GM23248 (cell line): Measurements from ENCODE around the gene PEX14.

ENCODE experiments used
- EZH2 ChIP-seq: fragments of 200-600 bp; sonication (generic); IDR thresholded peaks from 2 replicates; pipeline ENCODE4 v1.6.1; 2018; ENCODE audit warnings: antibody characterized with exemption, mild to moderate bottlenecking; ENCODE audit not compliant: insufficient read depth, poor library complexity, severe bottlenecking
- EZH2phosphoT487 ChIP-seq: fragments of 200-600 bp; sonication (generic); IDR thresholded peaks from 2 replicates; pipeline ENCODE4 v1.6.1; 2018; ENCODE audit warnings: antibody characterized with exemption, moderate library complexity, mild to moderate bottlenecking, low read depth; ENCODE audit not compliant: insufficient read depth

DNA sequence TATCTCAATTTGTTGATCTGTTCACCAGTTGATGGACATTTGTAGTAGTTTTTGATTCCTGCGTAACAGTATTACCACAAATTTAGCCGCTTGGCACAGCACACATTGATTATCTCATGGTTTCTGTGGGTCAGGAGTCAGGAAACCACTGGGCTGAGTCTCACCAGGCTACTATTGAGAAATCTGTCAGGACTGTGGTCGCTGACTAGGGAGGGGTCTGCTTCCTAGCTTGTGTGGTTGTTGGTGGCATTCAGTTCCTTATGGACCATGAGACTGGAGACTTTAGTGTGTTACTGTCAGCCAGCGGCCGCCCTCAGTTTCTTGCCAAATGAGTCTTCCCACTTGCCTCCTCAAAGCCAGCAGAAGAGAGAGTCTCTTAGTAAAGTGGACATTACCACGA is 9.8 kb downstream of the PEX14 start:
- TF ChIP-seq EZH2: no peak
- TF ChIP-seq EZH2phosphoT487: no peak
